Measurements from ENCODE around the gene ZBTB16. TPM values are rescaled to one million over a fixed set of nuclear protein-coding genes. Genes with fewer than 3 reads are reported as not detected.

Gene ZBTB16
- total RNA-seq, 1 donor from 2014 or later, result 0.54 TPM

DNA sequence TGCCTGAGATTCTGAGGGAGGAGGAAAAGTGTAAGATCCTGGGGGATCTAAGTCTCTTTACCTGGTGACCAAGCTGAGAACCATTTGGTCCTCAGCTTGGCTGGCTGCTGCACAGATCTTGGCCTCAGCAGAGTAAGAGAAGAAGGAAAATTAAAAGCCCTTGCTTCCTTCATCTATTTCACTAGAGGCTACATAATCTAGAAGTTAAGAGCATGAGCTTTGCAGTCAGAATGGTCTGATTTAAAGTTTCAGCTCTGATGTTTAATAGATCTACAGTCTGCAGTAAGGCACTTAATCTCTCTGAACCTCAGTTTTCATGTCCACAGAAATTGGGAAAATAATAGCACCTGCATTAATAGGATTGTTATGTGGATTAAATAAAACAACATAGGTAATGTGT is 3.1 kb upstream of the ZBTB16 start:
- DNase-seq (ENCODE audit: low spot score), result no peak
- TF ChIP-seq, protein P1, sequence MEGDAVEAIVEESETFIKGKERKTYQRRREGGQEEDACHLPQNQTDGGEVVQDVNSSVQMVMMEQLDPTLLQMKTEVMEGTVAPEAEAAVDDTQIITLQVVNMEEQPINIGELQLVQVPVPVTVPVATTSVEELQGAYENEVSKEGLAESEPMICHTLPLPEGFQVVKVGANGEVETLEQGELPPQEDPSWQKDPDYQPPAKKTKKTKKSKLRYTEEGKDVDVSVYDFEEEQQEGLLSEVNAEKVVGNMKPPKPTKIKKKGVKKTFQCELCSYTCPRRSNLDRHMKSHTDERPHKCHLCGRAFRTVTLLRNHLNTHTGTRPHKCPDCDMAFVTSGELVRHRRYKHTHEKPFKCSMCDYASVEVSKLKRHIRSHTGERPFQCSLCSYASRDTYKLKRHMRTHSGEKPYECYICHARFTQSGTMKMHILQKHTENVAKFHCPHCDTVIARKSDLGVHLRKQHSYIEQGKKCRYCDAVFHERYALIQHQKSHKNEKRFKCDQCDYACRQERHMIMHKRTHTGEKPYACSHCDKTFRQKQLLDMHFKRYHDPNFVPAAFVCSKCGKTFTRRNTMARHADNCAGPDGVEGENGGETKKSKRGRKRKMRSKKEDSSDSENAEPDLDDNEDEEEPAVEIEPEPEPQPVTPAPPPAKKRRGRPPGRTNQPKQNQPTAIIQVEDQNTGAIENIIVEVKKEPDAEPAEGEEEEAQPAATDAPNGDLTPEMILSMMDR (IDR thresholded peaks at IDR 0.05; ENCODE audit: unreplicated experiment), result no peak
- H3K4me3 Mint-ChIP-seq (ENCODE audit: unreplicated experiment), result no peak overlapping the region
- peaks cover 5% of the 10 kb centered on the region for H3K4me1 Mint-ChIP-seq (ENCODE audit: unreplicated experiment)
- H3K9me3 Mint-ChIP-seq (ENCODE audit: unreplicated experiment), result no peaks in the 10 kb centered on the region
- no peaks in the 10 kb centered on the region for H3K36me3 Mint-ChIP-seq (ENCODE audit: low read depth, unreplicated experiment)
- no peak overlapping the region for H3K27ac Mint-ChIP-seq (ENCODE audit: unreplicated experiment)
- H3K27me3 Mint-ChIP-seq (ENCODE audit: unreplicated experiment), result peaks cover 13% of the 10 kb centered on the region

- H3K27me3 Mint-ChIP-seq (ENCODE audit: unreplicated experiment), result peaks cover 14% of the 10 kb centered on the region
- H3K9me3 Mint-ChIP-seq (ENCODE audit: unreplicated experiment), result no peaks in the 10 kb centered on the region
- no peak for DNase-seq (ENCODE audit: low spot score)
- no peak overlapping the region for H3K4me3 Mint-ChIP-seq (ENCODE audit: unreplicated experiment)
- no peak overlapping the region for H3K27ac Mint-ChIP-seq (ENCODE audit: unreplicated experiment)
- H3K36me3 Mint-ChIP-seq (ENCODE audit: low read depth, unreplicated experiment), result no peaks in the 10 kb centered on the region
- peaks cover 8% of the 10 kb centered on the region for H3K4me1 Mint-ChIP-seq (ENCODE audit: unreplicated experiment)
- TF ChIP-seq, protein P1 (IDR thresholded peaks at IDR 0.05; ENCODE audit: unreplicated experiment), result no peak
Observed at GRCh38 chr11:114057147-114057546, 2.4 kb upstream of the ZBTB16 start.

GRCh38 chr11:114057605-114058004 is 1.9 kb upstream of the ZBTB16 start:
- Mint-ChIP-seq H3K27ac (ENCODE audit: unreplicated experiment) (no peak overlapping the region), H3K36me3 (ENCODE audit: low read depth, unreplicated experiment) (no peaks in the 10 kb centered on the region), H3K27me3 (ENCODE audit: unreplicated experiment) (peaks cover 14% of the 10 kb centered on the region), H3K9me3 (ENCODE audit: unreplicated experiment) (no peaks in the 10 kb centered on the region), H3K4me1 (ENCODE audit: unreplicated experiment) (peaks cover 8% of the 10 kb centered on the region), H3K4me3 (ENCODE audit: unreplicated experiment) (no peak overlapping the region)
- DNase-seq (ENCODE audit: low spot score), result no peak
- TF ChIP-seq, protein P1 (IDR thresholded peaks at IDR 0.05; ENCODE audit: unreplicated experiment), result no peak

GRCh38 chr11:114058026-114058706 is 1.3 kb upstream of the ZBTB16 start:
- Mint-ChIP-seq H3K27me3 (ENCODE audit: unreplicated experiment) (peaks cover 14% of the 10 kb centered on the region), H3K27ac (ENCODE audit: unreplicated experiment) (no peak overlapping the region), H3K9me3 (ENCODE audit: unreplicated experiment) (no peaks in the 10 kb centered on the region), H3K4me1 (ENCODE audit: unreplicated experiment) (peaks cover 8% of the 10 kb centered on the region), H3K4me3 (ENCODE audit: unreplicated experiment) (no peak overlapping the region), H3K36me3 (ENCODE audit: low read depth, unreplicated experiment) (no peaks in the 10 kb centered on the region)
- DNase-seq (ENCODE audit: low spot score), result no peak
- TF ChIP-seq, protein P1 (IDR thresholded peaks at IDR 0.05; ENCODE audit: unreplicated experiment), result no peak

DNA sequence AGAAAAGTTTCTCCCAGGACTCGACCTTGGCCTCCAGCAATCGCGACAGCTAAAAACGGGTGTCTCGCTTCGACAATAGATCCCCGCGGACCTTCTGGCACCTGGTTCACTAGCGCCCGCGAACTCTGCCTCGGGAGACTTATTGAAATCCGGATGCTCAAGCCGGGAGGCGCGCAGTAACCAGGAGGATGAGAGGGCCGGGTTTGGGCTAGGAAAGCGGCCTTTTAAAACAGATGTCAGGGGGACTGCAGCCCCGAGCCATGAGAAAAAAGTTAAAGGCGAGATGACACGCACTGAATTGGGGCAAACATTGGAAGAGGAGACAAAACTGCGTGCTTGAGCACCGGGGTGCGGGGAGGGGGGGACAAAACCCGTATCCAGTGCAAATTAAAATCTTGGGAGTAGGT is 637 bp upstream of the ZBTB16 start:
- no peak for DNase-seq (ENCODE audit: low spot score)
- Mint-ChIP-seq H3K4me3 (ENCODE audit: unreplicated experiment) (peak overlapping the region; percentile 72), H3K27ac (ENCODE audit: unreplicated experiment) (no peak overlapping the region), H3K36me3 (ENCODE audit: low read depth, unreplicated experiment) (no peaks in the 10 kb centered on the region), H3K9me3 (ENCODE audit: unreplicated experiment) (no peaks in the 10 kb centered on the region), H3K27me3 (ENCODE audit: unreplicated experiment) (peaks cover 14% of the 10 kb centered on the region), H3K4me1 (ENCODE audit: unreplicated experiment) (peaks cover 8% of the 10 kb centered on the region)
- TF ChIP-seq, protein P1 (IDR thresholded peaks at IDR 0.05; ENCODE audit: unreplicated experiment), result no peak

Data from endothelial cell (in vitro differentiated cells).